ENCODE results near the gene VCAN.

- no peak for TF ChIP-seq CTCF (conservative IDR thresholded peaks at IDR 0.05; ENCODE audit: low read length)
- no peak for TF ChIP-seq EZH2phosphoT487 (IDR thresholded peaks at IDR 0.05; ENCODE audit: borderline replicate concordance, low read depth, low read length)
Observed at GRCh38 chr5:83543898-83544297, 72.4 kb downstream of the VCAN start.
